Prostate gland (tissue), 2 donors: ENCODE data around the gene ERP27.

Experiments
- CTCF ChIP-seq, 4 experiments: fragments of 200-600 bp in 2 of 4; fragments of 450-650 bp in 2 of 4; sonication (generic) in 2 of 4; IDR thresholded peaks; 1 replicate in 3 of 4; 2 replicates in 1 of 4; pipeline ENCODE4 v1.5.1; 2016 to 2019; ENCODE audit warnings: antibody characterized with exemption in 4 of 4, mild to moderate bottlenecking in 2 of 4, moderate library complexity in 2 of 4
- POLR2A ChIP-seq: fragments of 450-650 bp; IDR thresholded peaks from one replicate; pipeline ENCODE4 v1.6.1; 2016; ENCODE audit warnings: antibody characterized with exemption, mild to moderate bottlenecking

- TF ChIP-seq POLR2A (no peak), CTCF (IDR thresholded peaks at IDR 0.05) (no peak)
These were observed 11.1 kb downstream of the ERP27 start for GRCh38 chr12:14927267-14927666.
